H1 (cell line): ENCODE data around the gene SMYD4.

Experiments used
- CBX5 ChIP-seq: fragments of 300-800, 300-1000 bp; sonication (generic); IDR thresholded peaks from 2 replicates; pipeline ENCODE4 v1.7.1; 2016; ENCODE audit warnings: antibody characterized with exemption, low read length, low read depth
- CREB1 ChIP-seq: IDR thresholded peaks from 2 replicates; pipeline ENCODE4 v1.6.1; 2012; ENCODE audit warnings: inconsistent platforms
- EGR1 ChIP-seq: IDR thresholded peaks from 2 replicates; pipeline ENCODE4 v1.6.1; 2011; ENCODE audit warnings: low read depth, low read length, borderline replicate concordance
- FOSL1 ChIP-seq: IDR thresholded peaks from 2 replicates; pipeline ENCODE4 v1.6.1; 2011; ENCODE audit warnings: mild to moderate bottlenecking, low read depth, low read length, moderate library complexity; ENCODE audit not compliant: insufficient read depth
- KDM1A ChIP-seq: fragments of 200-600, 300-600 bp; sonication (generic); IDR thresholded peaks from 2 replicates; pipeline ENCODE4 v1.7.1; 2016; ENCODE audit warnings: mild to moderate bottlenecking, low read length, borderline replicate concordance
- POLR2A ChIP-seq, 2 experiments: IDR thresholded peaks; 1 replicate in 1 of 2; 2 replicates in 1 of 2; pipeline ENCODE4 v1.6.1; 2011; ENCODE audit warnings: low read depth in 2 of 2, low read length in 2 of 2, mild to moderate bottlenecking in 2 of 2; ENCODE audit errors: control extremely low read depth in 1 of 2
- RBBP5 ChIP-seq: IDR thresholded peaks from 2 replicates; pipeline ENCODE4 v1.7.1; 2012; ENCODE audit warnings: low read depth, mild to moderate bottlenecking, inconsistent platforms, low read length, moderate library complexity, borderline replicate concordance
- RNF2 ChIP-seq: fragments of 200-900, 300-1000 bp; sonication (generic); IDR thresholded peaks from 2 replicates; pipeline ENCODE4 v1.7.1; 2016; ENCODE audit warnings: borderline replicate concordance, low read depth, mild to moderate bottlenecking, antibody characterized with exemption, low read length; ENCODE audit not compliant: poor library complexity, severe bottlenecking; ENCODE audit errors: missing control alignments
- SIN3A ChIP-seq, 2 experiments: IDR thresholded peaks in 1 of 2; conservative IDR thresholded peaks in 1 of 2; 2 replicates each; pipeline ENCODE4 v1.6.1; 2011 to 2012; ENCODE audit warnings: low read length in 2 of 2, improper control_type of control experiment in 1 of 2, low read depth in 1 of 2, mild to moderate bottlenecking in 1 of 2
- SP2 ChIP-seq: IDR thresholded peaks from 2 replicates; pipeline ENCODE4 v1.6.1; 2012; ENCODE audit warnings: mild to moderate bottlenecking, low read length, inconsistent platforms
- TAF1 ChIP-seq: IDR thresholded peaks from 2 replicates; pipeline ENCODE4 v1.6.1; 2011; ENCODE audit warnings: mild to moderate bottlenecking, low read depth, low read length
- YY1 ChIP-seq: IDR thresholded peaks from 2 replicates; pipeline ENCODE4 v1.6.1; 2011; ENCODE audit warnings: low read depth, mild to moderate bottlenecking, low read length
- TF ChIP-seq, protein P1 (sequence below), 3 experiments: IDR thresholded peaks; 1 replicate in 2 of 3; 2 replicates in 1 of 3; pipeline versions ENCODE4 v1.5.1 to v1.6.1; 2011; ENCODE audit warnings: low read length in 3 of 3, mild to moderate bottlenecking in 3 of 3, inconsistent platforms in 2 of 3, low read depth in 1 of 3, moderate library complexity in 1 of 3; ENCODE audit not compliant: insufficient read depth in 1 of 3; ENCODE audit errors: control extremely low read depth in 1 of 3
- TF ChIP-seq, protein P2 (sequence below): IDR thresholded peaks from 2 replicates; pipeline ENCODE4 v1.6.1; 2011; ENCODE audit warnings: low read length, improper control_type of control experiment

DNA sequence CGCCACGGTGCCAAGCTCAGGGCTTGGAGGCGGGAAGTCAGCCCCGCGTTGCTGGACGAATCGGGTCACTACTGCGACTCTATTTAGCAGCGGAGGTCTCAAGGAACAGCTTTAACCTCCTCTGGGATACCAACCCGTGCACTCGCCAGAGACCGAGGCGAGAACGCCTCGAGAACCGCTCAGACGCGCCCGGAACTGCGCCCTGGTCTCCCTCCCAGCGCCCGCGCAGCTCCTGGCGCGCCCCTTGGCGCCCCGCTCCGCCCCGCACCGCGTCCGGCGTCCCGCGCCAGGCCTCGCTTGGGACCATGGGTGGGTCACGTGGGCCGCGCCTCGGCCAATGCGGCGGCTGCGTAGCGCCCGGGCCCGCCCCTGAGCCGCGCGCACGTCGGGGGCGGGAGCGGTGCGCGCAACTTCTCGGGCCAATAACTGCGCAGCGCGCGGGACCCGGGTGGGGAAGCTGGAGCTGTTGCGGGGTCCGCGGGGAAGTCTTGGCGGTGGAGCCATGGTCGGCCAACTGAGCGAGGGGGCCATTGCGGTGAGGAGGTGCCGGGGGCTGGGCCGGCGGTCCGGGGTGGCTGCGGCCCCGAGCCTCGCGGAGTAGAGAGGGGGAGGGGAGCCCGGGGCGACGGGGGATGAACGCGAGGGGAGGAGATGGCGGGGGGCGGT, at the start of gene SMYD4, which contains the start of gene RPA1:
- TF ChIP-seq FOSL1 (no peak), TAF1 (peak; percentile 72; the same call in 1 of the 2 replicates), CBX5 (no peak), CREB1 (no peak; the same call in none of the 2 replicates), SP2 (no peak), SIN3A (conservative IDR thresholded peaks at IDR 0.05 in 1 of 2, IDR thresholded peaks at IDR 0.05 in 1 of 2; ENCODE audit: low read depth in 1 of 2, low read length in 2 of 2) (peak in 1 of 2 experiments; percentile 67; a peak in 2 of 4 replicates), YY1 (no peak), RNF2 (no peak), POLR2A (IDR thresholded peaks at IDR 0.05; ENCODE audit: control extremely low read depth in 1 of 2, low read depth in 2 of 2, low read length in 2 of 2) (peak in 1 of 2 experiments; percentile 66; a peak in 2 of 3 replicates), RBBP5 (peak; percentile 73; the same call in 1 of the 2 replicates), EGR1 (no peak), KDM1A (0 out of 2 replicates have a peak, but pooled peaks have one; percentile 23)
- TF ChIP-seq, protein P1, sequence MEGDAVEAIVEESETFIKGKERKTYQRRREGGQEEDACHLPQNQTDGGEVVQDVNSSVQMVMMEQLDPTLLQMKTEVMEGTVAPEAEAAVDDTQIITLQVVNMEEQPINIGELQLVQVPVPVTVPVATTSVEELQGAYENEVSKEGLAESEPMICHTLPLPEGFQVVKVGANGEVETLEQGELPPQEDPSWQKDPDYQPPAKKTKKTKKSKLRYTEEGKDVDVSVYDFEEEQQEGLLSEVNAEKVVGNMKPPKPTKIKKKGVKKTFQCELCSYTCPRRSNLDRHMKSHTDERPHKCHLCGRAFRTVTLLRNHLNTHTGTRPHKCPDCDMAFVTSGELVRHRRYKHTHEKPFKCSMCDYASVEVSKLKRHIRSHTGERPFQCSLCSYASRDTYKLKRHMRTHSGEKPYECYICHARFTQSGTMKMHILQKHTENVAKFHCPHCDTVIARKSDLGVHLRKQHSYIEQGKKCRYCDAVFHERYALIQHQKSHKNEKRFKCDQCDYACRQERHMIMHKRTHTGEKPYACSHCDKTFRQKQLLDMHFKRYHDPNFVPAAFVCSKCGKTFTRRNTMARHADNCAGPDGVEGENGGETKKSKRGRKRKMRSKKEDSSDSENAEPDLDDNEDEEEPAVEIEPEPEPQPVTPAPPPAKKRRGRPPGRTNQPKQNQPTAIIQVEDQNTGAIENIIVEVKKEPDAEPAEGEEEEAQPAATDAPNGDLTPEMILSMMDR (IDR thresholded peaks at IDR 0.05; ENCODE audit: control extremely low read depth in 1 of 3, insufficient read depth in 1 of 3, low read depth in 1 of 3, low read length in 3 of 3) = no peak
- TF ChIP-seq, protein P2, sequence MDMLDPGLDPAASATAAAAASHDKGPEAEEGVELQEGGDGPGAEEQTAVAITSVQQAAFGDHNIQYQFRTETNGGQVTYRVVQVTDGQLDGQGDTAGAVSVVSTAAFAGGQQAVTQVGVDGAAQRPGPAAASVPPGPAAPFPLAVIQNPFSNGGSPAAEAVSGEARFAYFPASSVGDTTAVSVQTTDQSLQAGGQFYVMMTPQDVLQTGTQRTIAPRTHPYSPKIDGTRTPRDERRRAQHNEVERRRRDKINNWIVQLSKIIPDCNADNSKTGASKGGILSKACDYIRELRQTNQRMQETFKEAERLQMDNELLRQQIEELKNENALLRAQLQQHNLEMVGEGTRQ = peak; percentile 94
